ENCODE measurements around the gene PFN3. TPM values are rescaled to one million over a fixed set of nuclear protein-coding genes. Genes with fewer than 3 reads are reported as not detected.

The PFN3 gene
- total RNA-seq, 2 experiments from 2014 or later: not detected

GRCh38 chr5:177370488-177371119 is 29.9 kb downstream of the PFN3 start:
- Histone ChIP-seq H3K79me2 (ENCODE audit: insufficient read depth, low read depth, low read length) (no peaks in the 10 kb centered on the region), H3K27ac (ENCODE audit: low read depth, low read length, poor library complexity, severe bottlenecking) (peak overlapping the region; percentile 56), H4K20me1 (ENCODE audit: insufficient read depth, low read length) (no peaks in the 10 kb centered on the region), H3K9me2 (ENCODE audit: insufficient read depth, low read length) (no peaks in the 10 kb centered on the region), H3K4me2 (ENCODE audit: low read length) (peak overlapping the region; percentile 59; the same call in 1 of the 2 replicates), H3K4me3 (ENCODE audit: low read depth, low read length, poor library complexity, severe bottlenecking) (peak overlapping the region; percentile 10), H2AFZ (ENCODE audit: low read length) (no peak overlapping the region), H3K9me3 (ENCODE audit: low read length) (no peaks in the 10 kb centered on the region), H3K36me3 (ENCODE audit: insufficient read depth, low read length) (peaks cover 36% of the 10 kb centered on the region), H3K4me1 (ENCODE audit: insufficient read depth, low read length, poor library complexity, severe bottlenecking) (peaks cover 42% of the 10 kb centered on the region)
- ChIA-PET POLR2A (interaction anchor here (0.6 to 1.7 kb wide), 6 partner anchors 9 to 713 kb away, joined by 3 to 7 read pairs (median 4); partner anchors contain the start of gene LMAN2), CTCF (ENCODE audit: unreplicated experiment) (interaction anchor here (0.6 to 1.7 kb wide), 9 partner anchors 9 to 45 kb away, joined by 3 to 10 read pairs (median 5); partner anchors contain the start of gene SLC34A1)
- peak; percentile 87 for DNase-seq (ENCODE audit: low spot score)
- BruUV-seq (replicated peaks): no TSS peak
- intact Hi-C loops (cut with micrococcal nuclease; ENCODE audit: unreplicated experiment): no loop called here
- peak; percentile 63 for TF ChIP-seq CTCF (conservative IDR thresholded peaks at IDR 0.05; ENCODE audit: low read length)
- TF ChIP-seq EZH2phosphoT487 (IDR thresholded peaks at IDR 0.05; ENCODE audit: borderline replicate concordance, low read depth, low read length): no peak

- Histone ChIP-seq H3K36me3 (ENCODE audit: insufficient read depth, low read length) (peaks cover 36% of the 10 kb centered on the region), H3K9me2 (ENCODE audit: insufficient read depth, low read length) (no peaks in the 10 kb centered on the region), H3K79me2 (ENCODE audit: insufficient read depth, low read depth, low read length) (no peaks in the 10 kb centered on the region), H3K9me3 (ENCODE audit: low read length) (no peaks in the 10 kb centered on the region), H3K4me2 (ENCODE audit: low read length) (peak overlapping the region; percentile 54), H2AFZ (ENCODE audit: low read length) (no peak overlapping the region), H3K4me1 (ENCODE audit: insufficient read depth, low read length, poor library complexity, severe bottlenecking) (peaks cover 43% of the 10 kb centered on the region), H4K20me1 (ENCODE audit: insufficient read depth, low read length) (no peaks in the 10 kb centered on the region), H3K27ac (ENCODE audit: low read depth, low read length, poor library complexity, severe bottlenecking) (peak overlapping the region; percentile 56), H3K4me3 (ENCODE audit: low read depth, low read length, poor library complexity, severe bottlenecking) (no peak overlapping the region)
- POLR2A ChIA-PET: interaction anchor here (0.8 to 1.7 kb wide), 5 partner anchors 8 to 712 kb away, joined by 3 to 7 read pairs (median 4); partner anchors contain the start of gene LMAN2
- TF ChIP-seq EZH2phosphoT487 (IDR thresholded peaks at IDR 0.05; ENCODE audit: borderline replicate concordance, low read depth, low read length) (no peak), CTCF (conservative IDR thresholded peaks at IDR 0.05; ENCODE audit: low read length) (no peak)
- BruUV-seq (replicated peaks): no TSS peak
- intact Hi-C loops (cut with micrococcal nuclease; ENCODE audit: unreplicated experiment): no loop called here
- peak; percentile 54 for DNase-seq (ENCODE audit: low spot score)
- CTCF ChIA-PET (ENCODE audit: unreplicated experiment): interaction anchor here (0.7 to 1.7 kb wide), 8 partner anchors 9 to 20 kb away, joined by 4 to 11 read pairs (median 5); partner anchors contain the start of genes RGS14 and SLC34A1
These were observed 30.6 kb downstream of the PFN3 start for GRCh38 chr5:177369645-177370440.
